Activated T-helper 17 cell treated with anti-CD3 and anti-CD28 coated beads, Interleukin-2, amount 50 U/mL, for 72 hours (primary cell): Measurements from ENCODE around the gene CD8B. TPM values are rescaled to one million over a fixed set of nuclear protein-coding genes. Genes with fewer than 3 reads are reported as not detected.
"Not testable (repeated sequence)": the region's sequence is repeated elsewhere in the genome, so short reads cannot be mapped to it uniquely, and the experiment has no call there.

Source experiments
- ATAC-seq: fragments of 150-1000 bp; cut with Tn5 transposase; replicated peaks from 2 replicates; pipeline ENCODE4 v1.10.0; 2021; ENCODE audit warnings: mild to moderate bottlenecking, moderate library complexity
- H3K27ac Mint-ChIP-seq: one replicate; pipeline ENCODE4 v1.8.0; 2022; ENCODE audit warnings: mixed read lengths
- H3K27me3 Mint-ChIP-seq: one replicate; pipeline ENCODE4 v1.8.0; 2022; ENCODE audit warnings: mixed read lengths
- H3K36me3 Mint-ChIP-seq: one replicate; pipeline ENCODE4 v1.8.0; 2022; ENCODE audit warnings: low read depth, mild to moderate bottlenecking, mixed read lengths
- H3K4me1 Mint-ChIP-seq: one replicate; pipeline ENCODE4 v1.8.0; 2022; ENCODE audit warnings: mixed read lengths
- H3K4me3 Mint-ChIP-seq: one replicate; pipeline ENCODE4 v1.8.0; 2022; ENCODE audit warnings: mild to moderate bottlenecking, mixed read lengths
- H3K9me3 Mint-ChIP-seq: one replicate; pipeline ENCODE4 v1.8.0; 2022; ENCODE audit warnings: mixed read lengths
- total RNA-seq, 2 donors: library from RNA; stranded (reverse); gene quantifications; one replicate each; pipeline ENCODE4 v1.2.3, GENCODE V29; 2022

CD8B gene
- total RNA-seq, 2 donors from 2014 or later: 0.63 TPM; not detected in 1

- not testable (repeated sequence) for ATAC-seq
Observed at GRCh38 chr2:86851581-86851980, 10.1 kb downstream of the CD8B start.

GRCh38 chr2:86842607-86843234, 19.0 kb downstream of the CD8B start:
- not testable (repeated sequence) for H3K27me3 Mint-ChIP-seq, H3K27ac Mint-ChIP-seq, H3K4me3 Mint-ChIP-seq, H3K9me3 Mint-ChIP-seq, H3K36me3 Mint-ChIP-seq, H3K4me1 Mint-ChIP-seq
- peak; percentile 29 for ATAC-seq

More at GRCh38 chr2:86851581-86851980, 10.1 kb downstream of the CD8B start:
- not testable (repeated sequence) for H3K36me3 Mint-ChIP-seq, H3K27me3 Mint-ChIP-seq, H3K9me3 Mint-ChIP-seq, H3K27ac Mint-ChIP-seq, H3K4me3 Mint-ChIP-seq, H3K4me1 Mint-ChIP-seq

GRCh38 chr2:86841330-86841729, 20.4 kb downstream of the CD8B start:
- not testable (repeated sequence) for H3K27ac Mint-ChIP-seq, H3K4me3 Mint-ChIP-seq, H3K9me3 Mint-ChIP-seq, ATAC-seq, H3K36me3 Mint-ChIP-seq, H3K27me3 Mint-ChIP-seq, H3K4me1 Mint-ChIP-seq

GRCh38 chr2:86839871-86840548, 21.7 kb downstream of the CD8B start:
- not testable (repeated sequence) for ATAC-seq, H3K4me1 Mint-ChIP-seq, H3K4me3 Mint-ChIP-seq, H3K27ac Mint-ChIP-seq, H3K27me3 Mint-ChIP-seq, H3K36me3 Mint-ChIP-seq, H3K9me3 Mint-ChIP-seq

- not testable (repeated sequence) for H3K4me1 Mint-ChIP-seq, H3K27ac Mint-ChIP-seq, H3K4me3 Mint-ChIP-seq, H3K27me3 Mint-ChIP-seq, ATAC-seq, H3K9me3 Mint-ChIP-seq, H3K36me3 Mint-ChIP-seq
Observed at GRCh38 chr2:86839455-86839854, 22.2 kb downstream of the CD8B start.

GRCh38 chr2:86837714-86838113, 24.0 kb downstream of the CD8B start:
- not testable (repeated sequence) for H3K4me1 Mint-ChIP-seq, H3K4me3 Mint-ChIP-seq, ATAC-seq, H3K9me3 Mint-ChIP-seq, H3K36me3 Mint-ChIP-seq, H3K27me3 Mint-ChIP-seq, H3K27ac Mint-ChIP-seq

GRCh38 chr2:86836915-86837695, 24.6 kb downstream of the CD8B start:
- ATAC-seq: peak; percentile 90
- H3K27me3 Mint-ChIP-seq, H3K9me3 Mint-ChIP-seq, H3K36me3 Mint-ChIP-seq, H3K4me1 Mint-ChIP-seq: not testable (repeated sequence)
- H3K27ac Mint-ChIP-seq: peak overlapping the region; percentile 30
- peak overlapping the region; percentile 48 for H3K4me3 Mint-ChIP-seq

GRCh38 chr2:86835548-86835889, 26.2 kb downstream of the CD8B start:
- H3K27me3 Mint-ChIP-seq, H3K9me3 Mint-ChIP-seq, ATAC-seq, H3K4me3 Mint-ChIP-seq, H3K27ac Mint-ChIP-seq, H3K4me1 Mint-ChIP-seq, H3K36me3 Mint-ChIP-seq: not testable (repeated sequence)

- Mint-ChIP-seq H3K36me3 (no peaks in the 10 kb centered on the region), H3K4me1 (peaks cover 5% of the 10 kb centered on the region), H3K9me3 (no peaks in the 10 kb centered on the region), H3K27ac (no peak overlapping the region), H3K27me3 (no peaks in the 10 kb centered on the region), H3K4me3 (no peak overlapping the region)
- no peak for ATAC-seq
Observed at GRCh38 chr2:86833315-86833714, 28.4 kb downstream of the CD8B start.

GRCh38 chr2:86832334-86833096, 29.2 kb downstream of the CD8B start:
- peaks cover 5% of the 10 kb centered on the region for H3K4me1 Mint-ChIP-seq
- no peak overlapping the region for H3K27ac Mint-ChIP-seq
- H3K4me3 Mint-ChIP-seq: no peak overlapping the region
- H3K36me3 Mint-ChIP-seq: no peaks in the 10 kb centered on the region
- H3K27me3 Mint-ChIP-seq: no peaks in the 10 kb centered on the region
- no peaks in the 10 kb centered on the region for H3K9me3 Mint-ChIP-seq
- ATAC-seq: no peak

- H3K27me3 Mint-ChIP-seq: no peaks in the 10 kb centered on the region
- peaks cover 2% of the 10 kb centered on the region for H3K4me1 Mint-ChIP-seq
- no peaks in the 10 kb centered on the region for H3K36me3 Mint-ChIP-seq
- H3K27ac Mint-ChIP-seq: no peak overlapping the region
- no peak overlapping the region for H3K4me3 Mint-ChIP-seq
- no peaks in the 10 kb centered on the region for H3K9me3 Mint-ChIP-seq
- no peak for ATAC-seq
Observed at GRCh38 chr2:86831537-86831936, 30.1 kb downstream of the CD8B start.

GRCh38 chr2:86826951-86827350, 34.7 kb downstream of the CD8B start:
- no peaks in the 10 kb centered on the region for H3K36me3 Mint-ChIP-seq
- H3K27ac Mint-ChIP-seq: no peak overlapping the region
- ATAC-seq: no peak
- H3K4me1 Mint-ChIP-seq: peaks cover 3% of the 10 kb centered on the region
- H3K9me3 Mint-ChIP-seq: no peaks in the 10 kb centered on the region
- H3K27me3 Mint-ChIP-seq: peaks cover 16% of the 10 kb centered on the region
- no peak overlapping the region for H3K4me3 Mint-ChIP-seq

GRCh38 chr2:86825693-86826381, 35.8 kb downstream of the CD8B start:
- Mint-ChIP-seq H3K36me3 (no peaks in the 10 kb centered on the region), H3K27me3 (peaks cover 19% of the 10 kb centered on the region), H3K27ac (no peak overlapping the region), H3K9me3 (no peaks in the 10 kb centered on the region), H3K4me1 (peaks cover 7% of the 10 kb centered on the region), H3K4me3 (peak overlapping the region; percentile 5)
- ATAC-seq: peak; percentile 50

- H3K27ac Mint-ChIP-seq: no peak overlapping the region
- no peaks in the 10 kb centered on the region for H3K9me3 Mint-ChIP-seq
- H3K4me1 Mint-ChIP-seq: peaks cover 7% of the 10 kb centered on the region
- H3K4me3 Mint-ChIP-seq: no peak overlapping the region
- H3K27me3 Mint-ChIP-seq: peaks cover 19% of the 10 kb centered on the region
- no peaks in the 10 kb centered on the region for H3K36me3 Mint-ChIP-seq
- ATAC-seq: no peak
Observed at GRCh38 chr2:86825036-86825692, 36.5 kb downstream of the CD8B start.
